Neural cell (in vitro differentiated cells): ENCODE data around the gene ATP6V0A4. TPM values are rescaled to one million over a fixed set of nuclear protein-coding genes. Genes with fewer than 3 reads are reported as not detected.

Experiments
- H2AFZ ChIP-seq: fragments of 200-600, 300-800 bp; sonication (generic), shearing (Covaris generic); 2 replicates; pipeline ENCODE4 v1.6.0; 2014; ENCODE audit warnings: low read depth, mild to moderate bottlenecking, antibody characterized with exemption, low read length, moderate library complexity
- H3F3A ChIP-seq: fragments of 200-600 bp; shearing (Covaris generic); 2 replicates; pipeline ENCODE4 v1.6.1; 2016; ENCODE audit warnings: mild to moderate bottlenecking, moderate library complexity, mixed read lengths, antibody characterized with exemption, low read length; ENCODE audit not compliant: insufficient read depth, poor library complexity, severe bottlenecking
- H3K27ac ChIP-seq: fragments of 200-600, 300-800 bp; sonication (generic), shearing (Covaris generic); 2 replicates; pipeline ENCODE4 v1.5.1; 2014; ENCODE audit warnings: mild to moderate bottlenecking, low read length, moderate library complexity
- H3K27me3 ChIP-seq: fragments of 300-800, 200-600 bp; sonication (generic), shearing (Covaris generic); 2 replicates; pipeline ENCODE4 v1.6.0; 2014; ENCODE audit warnings: mild to moderate bottlenecking, low read depth, low read length, moderate library complexity; ENCODE audit not compliant: insufficient read depth
- H3K36me3 ChIP-seq: fragments of 300-800, 200-600 bp; sonication (generic), shearing (Covaris generic); 2 replicates; pipeline ENCODE4 v1.5.1; 2014; ENCODE audit warnings: mild to moderate bottlenecking, antibody characterized with exemption, low read length, moderate library complexity; ENCODE audit not compliant: insufficient read depth
- H3K4me2 ChIP-seq: fragments of 300-800, 200-600 bp; sonication (generic), shearing (Covaris generic); 2 replicates; pipeline ENCODE4 v1.6.0; 2014; ENCODE audit warnings: mild to moderate bottlenecking, low read length
- H3K4me3 ChIP-seq: fragments of 300-800, 200-600 bp; sonication (generic), shearing (Covaris generic); 2 replicates; pipeline ENCODE4 v1.5.1; 2014; ENCODE audit warnings: mild to moderate bottlenecking, low read length, moderate library complexity
- H3K79me2 ChIP-seq: fragments of 200-600 bp; shearing (Covaris generic); replicated peaks from 2 replicates; pipeline ENCODE4 v1.6.0; 2014; ENCODE audit warnings: mild to moderate bottlenecking, low read length, moderate library complexity; ENCODE audit not compliant: insufficient read depth
- H3K9ac ChIP-seq: fragments of 300-800, 200-600 bp; sonication (generic), shearing (Covaris generic); 2 replicates; pipeline ENCODE4 v1.6.1; 2016; ENCODE audit warnings: mild to moderate bottlenecking, low read length, mixed read lengths
- H3K9me2 ChIP-seq: fragments of 200-600 bp; shearing (Covaris generic); 2 replicates; pipeline ENCODE4 v1.6.1; 2016; ENCODE audit warnings: mild to moderate bottlenecking, low read length, mixed read lengths; ENCODE audit not compliant: insufficient read depth
- H3K9me3 ChIP-seq: fragments of 200-600, 300-800 bp; sonication (generic), shearing (Covaris generic); 2 replicates; pipeline ENCODE4 v1.6.1; 2016; ENCODE audit warnings: mild to moderate bottlenecking, mixed run types, low read length, moderate library complexity, mixed read lengths
- H4K20me1 ChIP-seq: fragments of 200-600 bp; shearing (Covaris generic); 2 replicates; pipeline ENCODE4 v1.6.1; 2016; ENCODE audit warnings: mild to moderate bottlenecking, mixed run types; ENCODE audit not compliant: insufficient read depth
- CTCF ChIP-seq: fragments of 450-650 bp; IDR thresholded peaks from 2 replicates; pipeline ENCODE4 v1.5.1; 2014; ENCODE audit warnings: antibody characterized with exemption, mild to moderate bottlenecking, moderate library complexity; ENCODE audit not compliant: poor library complexity, severe bottlenecking
- EP300 ChIP-seq: fragments of 450-650 bp; conservative IDR thresholded peaks from 2 replicates; pipeline ENCODE4 v1.6.1; 2014; ENCODE audit warnings: antibody characterized with exemption, mild to moderate bottlenecking, moderate library complexity; ENCODE audit not compliant: poor library complexity, severe bottlenecking
- EZH2 ChIP-seq: fragments of 200-600, 300-800 bp; shearing (Covaris generic), sonication (generic); IDR thresholded peaks from 2 replicates; pipeline ENCODE4 v1.6.1; 2014; ENCODE audit warnings: antibody characterized with exemption, low read length, borderline replicate concordance, mild to moderate bottlenecking; ENCODE audit not compliant: insufficient read depth, poor library complexity, severe bottlenecking
- MXI1 ChIP-seq: fragments of 450-650 bp; conservative IDR thresholded peaks from 2 replicates; pipeline ENCODE4 v1.6.1; 2014; ENCODE audit warnings: antibody characterized with exemption, mild to moderate bottlenecking; ENCODE audit not compliant: poor library complexity, severe bottlenecking
- POLR2AphosphoS5 ChIP-seq: IDR thresholded peaks from 2 replicates; pipeline ENCODE4 v1.6.1; 2012
- RAD21 ChIP-seq: fragments of 450-650 bp; conservative IDR thresholded peaks from 2 replicates; pipeline ENCODE4 v1.6.1; 2014; ENCODE audit warnings: antibody characterized with exemption, mild to moderate bottlenecking, moderate library complexity
- REST ChIP-seq: IDR thresholded peaks from 2 replicates; pipeline ENCODE4 v1.6.1; 2012; ENCODE audit warnings: borderline replicate concordance
- SMC3 ChIP-seq: fragments of 450-650 bp; conservative IDR thresholded peaks from 2 replicates; pipeline ENCODE4 v1.6.1; 2014; ENCODE audit warnings: antibody characterized with exemption, mild to moderate bottlenecking, moderate library complexity; ENCODE audit not compliant: poor library complexity
- TAF1 ChIP-seq: IDR thresholded peaks from 2 replicates; pipeline ENCODE4 v1.6.1; 2012; ENCODE audit warnings: low read depth
- polyA plus RNA-seq: library from polyadenylated mRNA; depleted of rRNA; stranded (reverse); fragments of >200 nt; gene quantifications from 2 replicates; pipeline ENCODE4 v1.2.3, GENCODE V29; 2014

ATP6V0A4 gene
- polyA plus RNA-seq, 1 donor from 2014 or later: 0.81 TPM

- H4K20me1 ChIP-seq: no peaks in the 10 kb centered on the region
- TF ChIP-seq SMC3: no peak
- TF ChIP-seq REST: no peak
- no peak for TF ChIP-seq RAD21
- no peak for TF ChIP-seq MXI1
- TF ChIP-seq EZH2: no peak
- TF ChIP-seq EP300: no peak
- no peak for TF ChIP-seq TAF1
- no peak for TF ChIP-seq CTCF
- TF ChIP-seq POLR2AphosphoS5: no peak
- no peak overlapping the region for H3K27ac ChIP-seq
- H3K4me3 ChIP-seq: no peak overlapping the region
- H3K36me3 ChIP-seq: no peaks in the 10 kb centered on the region
- no peak overlapping the region for H2AFZ ChIP-seq
- H3K9me2 ChIP-seq: no peaks in the 10 kb centered on the region
- no peak overlapping the region for H3K4me2 ChIP-seq
- H3F3A ChIP-seq: no peaks in the 10 kb centered on the region
- no peaks in the 10 kb centered on the region for H3K79me2 ChIP-seq
- H3K9ac ChIP-seq: no peak overlapping the region
- H3K9me3 ChIP-seq: no peaks in the 10 kb centered on the region
- H3K27me3 ChIP-seq: no peaks in the 10 kb centered on the region
Observed at GRCh38 chr7:138705167-138705566, 92.8 kb downstream of the ATP6V0A4 start.

GRCh38 chr7:138701537-138701923 lies 96.5 kb downstream of the ATP6V0A4 start:
- Histone ChIP-seq H3K4me3 (no peak overlapping the region), H3K27me3 (no peaks in the 10 kb centered on the region), H2AFZ (no peak overlapping the region), H3K9me3 (no peaks in the 10 kb centered on the region), H3K27ac (no peak overlapping the region), H3F3A (no peaks in the 10 kb centered on the region), H3K4me2 (no peak overlapping the region), H3K36me3 (no peaks in the 10 kb centered on the region), H4K20me1 (no peaks in the 10 kb centered on the region), H3K9ac (no peak overlapping the region), H3K79me2 (no peaks in the 10 kb centered on the region), H3K9me2 (no peaks in the 10 kb centered on the region)
- no peak for TF ChIP-seq EP300
- no peak for TF ChIP-seq TAF1
- no peak for TF ChIP-seq SMC3
- TF ChIP-seq CTCF: no peak
- no peak for TF ChIP-seq MXI1
- no peak for TF ChIP-seq POLR2AphosphoS5
- TF ChIP-seq EZH2: no peak
- no peak for TF ChIP-seq RAD21
- no peak for TF ChIP-seq REST
